Neural progenitor cell (in vitro differentiated cells): ENCODE results near the gene NR1H2. TPM values are rescaled to one million over a fixed set of nuclear protein-coding genes. Genes with fewer than 3 reads are reported as not detected.
"Not testable (repeated sequence)": the region's sequence is repeated elsewhere in the genome, so short reads cannot be mapped to it uniquely, and the experiment has no call there.

Source experiments
- DNase-seq: peaks from one replicate; pipeline ENCODE4 v3.0.0-alpha.2; 2016; ENCODE audit warnings: low spot score
- H2AFZ ChIP-seq: fragments of 200-600 bp; sonication (generic); replicated peaks from 2 replicates; pipeline ENCODE4 v1.6.1; 2016; ENCODE audit warnings: antibody characterized with exemption
- H3F3A ChIP-seq: fragments of 200-600 bp; sonication (generic); 2 replicates; pipeline ENCODE4 v1.6.1; 2016; ENCODE audit warnings: antibody characterized with exemption, low read depth
- H3K27ac ChIP-seq: fragments of 200-600 bp; sonication (generic); 2 replicates; pipeline ENCODE4 v1.5.1; 2016; ENCODE audit warnings: mild to moderate bottlenecking
- H3K27me3 ChIP-seq: fragments of 200-600 bp; sonication (generic); 2 replicates; pipeline ENCODE4 v1.6.1; 2016; ENCODE audit warnings: mild to moderate bottlenecking, moderate library complexity
- H3K36me3 ChIP-seq: fragments of 200-600 bp; sonication (generic); 2 replicates; pipeline ENCODE4 v1.5.1; 2016
- H3K4me1 ChIP-seq: fragments of 200-600 bp; sonication (generic); 2 replicates; pipeline ENCODE4 v1.6.1; 2016; ENCODE audit warnings: mixed run types
- H3K4me2 ChIP-seq: fragments of 200-600 bp; sonication (generic); 2 replicates; pipeline ENCODE4 v1.6.1; 2016
- H3K4me3 ChIP-seq: fragments of 200-600 bp; sonication (generic); 2 replicates; pipeline ENCODE4 v1.5.1; 2016
- H3K79me2 ChIP-seq: fragments of 200-600 bp; sonication (generic); 2 replicates; pipeline ENCODE4 v1.6.1; 2016; ENCODE audit warnings: low read depth
- H3K9ac ChIP-seq: fragments of 200-600 bp; sonication (generic); 2 replicates; pipeline ENCODE4 v1.6.1; 2016
- H3K9me3 ChIP-seq: fragments of 200-600 bp; sonication (generic); 2 replicates; pipeline ENCODE4 v1.5.1; 2016; ENCODE audit warnings: low read depth
- H4K20me1 ChIP-seq: fragments of 200-600 bp; sonication (generic); 2 replicates; pipeline ENCODE4 v1.6.1; 2016; ENCODE audit warnings: low read depth
- H3K27ac Mint-ChIP-seq: 3 replicates; pipeline ENCODE4 v1.8.0; 2021; ENCODE audit warnings: mixed read lengths
- H3K27me3 Mint-ChIP-seq: 2 replicates; pipeline ENCODE4 v1.8.0; 2022; ENCODE audit warnings: low read depth, mild to moderate bottlenecking, inconsistent platforms, moderate library complexity, mixed read lengths; ENCODE audit not compliant: insufficient read depth
- H3K36me3 Mint-ChIP-seq: 3 replicates; pipeline ENCODE4 v1.8.0; 2021; ENCODE audit warnings: mixed read lengths
- H3K4me1 Mint-ChIP-seq: 3 replicates; pipeline ENCODE4 v1.8.0; 2021; ENCODE audit warnings: mixed read lengths
- H3K4me3 Mint-ChIP-seq: 3 replicates; pipeline ENCODE4 v1.8.0; 2021; ENCODE audit warnings: mild to moderate bottlenecking, moderate library complexity, mixed read lengths
- H3K9me3 Mint-ChIP-seq: 3 replicates; pipeline ENCODE4 v1.8.0; 2020; ENCODE audit warnings: mixed read lengths
- EZH2 ChIP-seq: fragments of 200-600 bp; sonication (generic); IDR thresholded peaks from 2 replicates; pipeline ENCODE4 v1.6.1; 2017; ENCODE audit warnings: antibody characterized with exemption, mild to moderate bottlenecking, moderate library complexity
- EZH2phosphoT487 ChIP-seq: fragments of 200-600 bp; sonication (generic); IDR thresholded peaks from 2 replicates; pipeline ENCODE4 v1.6.1; 2017; ENCODE audit warnings: antibody characterized with exemption
- total RNA-seq: library from RNA; depleted of rRNA; stranded (reverse); fragments of >200 nt; gene quantifications from 2 replicates; pipeline ENCODE4 v1.2.3, GENCODE V29; 2015; ENCODE audit warnings: low replicate concordance
- TF ChIP-seq, protein P1 (sequence below): fragments of 200-600 bp; sonication (generic); IDR thresholded peaks from 2 replicates; pipeline ENCODE4 v1.5.1; 2017; ENCODE audit warnings: antibody characterized with exemption, mild to moderate bottlenecking

NR1H2 gene
- total RNA-seq, 1 donor from 2014 or later = 25.4 TPM

GRCh38 chr19:50328224-50328872 is 47.9 kb upstream of the NR1H2 start:
- Histone ChIP-seq H3K9ac (no peak overlapping the region), H3K36me3 (no peaks in the 10 kb centered on the region), H3K27ac (no peak overlapping the region), H3F3A (peaks cover 37% of the 10 kb centered on the region), H4K20me1 (peaks cover 48% of the 10 kb centered on the region), H3K79me2 (peaks cover 16% of the 10 kb centered on the region), H3K4me2 (peak overlapping the region; percentile 82), H2AFZ (no peak overlapping the region), H3K4me1 (peaks cover 13% of the 10 kb centered on the region), H3K27me3 (peaks cover 29% of the 10 kb centered on the region), H3K9me3 (no peaks in the 10 kb centered on the region), H3K4me3 (peak overlapping the region; percentile 47)
- Mint-ChIP-seq H3K4me3 (no peak overlapping the region), H3K27ac (no peak overlapping the region), H3K4me1 (peaks cover 55% of the 10 kb centered on the region), H3K36me3 (no peaks in the 10 kb centered on the region), H3K27me3 (peaks cover 36% of the 10 kb centered on the region), H3K9me3 (no peaks in the 10 kb centered on the region)
- peak; percentile 71 for TF ChIP-seq EZH2
- TF ChIP-seq EZH2phosphoT487 = peak; percentile 53
- TF ChIP-seq, protein P1, sequence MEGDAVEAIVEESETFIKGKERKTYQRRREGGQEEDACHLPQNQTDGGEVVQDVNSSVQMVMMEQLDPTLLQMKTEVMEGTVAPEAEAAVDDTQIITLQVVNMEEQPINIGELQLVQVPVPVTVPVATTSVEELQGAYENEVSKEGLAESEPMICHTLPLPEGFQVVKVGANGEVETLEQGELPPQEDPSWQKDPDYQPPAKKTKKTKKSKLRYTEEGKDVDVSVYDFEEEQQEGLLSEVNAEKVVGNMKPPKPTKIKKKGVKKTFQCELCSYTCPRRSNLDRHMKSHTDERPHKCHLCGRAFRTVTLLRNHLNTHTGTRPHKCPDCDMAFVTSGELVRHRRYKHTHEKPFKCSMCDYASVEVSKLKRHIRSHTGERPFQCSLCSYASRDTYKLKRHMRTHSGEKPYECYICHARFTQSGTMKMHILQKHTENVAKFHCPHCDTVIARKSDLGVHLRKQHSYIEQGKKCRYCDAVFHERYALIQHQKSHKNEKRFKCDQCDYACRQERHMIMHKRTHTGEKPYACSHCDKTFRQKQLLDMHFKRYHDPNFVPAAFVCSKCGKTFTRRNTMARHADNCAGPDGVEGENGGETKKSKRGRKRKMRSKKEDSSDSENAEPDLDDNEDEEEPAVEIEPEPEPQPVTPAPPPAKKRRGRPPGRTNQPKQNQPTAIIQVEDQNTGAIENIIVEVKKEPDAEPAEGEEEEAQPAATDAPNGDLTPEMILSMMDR = peak; percentile 7
- DNase-seq = peak; percentile 55

DNA sequence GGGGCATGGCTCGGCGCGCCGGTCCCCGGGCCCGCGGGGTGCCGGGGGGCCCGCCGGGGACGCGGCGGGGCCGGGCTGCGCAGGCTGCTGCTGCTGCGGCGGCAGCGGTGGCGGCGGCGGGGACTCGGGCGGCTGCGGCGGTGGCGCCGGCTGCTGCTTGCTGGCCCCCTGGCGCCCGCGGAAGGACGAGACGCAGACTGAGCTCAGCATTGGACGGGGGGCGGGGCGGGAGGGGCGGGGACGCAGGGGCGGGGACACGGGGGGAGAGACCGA is 47.4 kb upstream of the NR1H2 start:
- no peak for DNase-seq
- no peak overlapping the region for H3K4me2 ChIP-seq
- TF ChIP-seq EZH2phosphoT487 (no peak), EZH2 (no peak)
- TF ChIP-seq, protein P1 = no peak
- Mint-ChIP-seq H3K4me3 (peak overlapping the region; percentile 94), H3K27ac (no peak overlapping the region), H3K36me3 (no peaks in the 10 kb centered on the region), H3K27me3 (peaks cover 39% of the 10 kb centered on the region), H3K4me1 (peaks cover 59% of the 10 kb centered on the region), H3K9me3 (no peaks in the 10 kb centered on the region)
- H3K27ac ChIP-seq = no peak overlapping the region
- no peaks in the 10 kb centered on the region for H3K9me3 ChIP-seq
- peaks cover 41% of the 10 kb centered on the region for H3F3A ChIP-seq
- no peaks in the 10 kb centered on the region for H3K36me3 ChIP-seq
- H3K79me2 ChIP-seq = peaks cover 16% of the 10 kb centered on the region
- no peak overlapping the region for H3K9ac ChIP-seq
- peaks cover 29% of the 10 kb centered on the region for H3K27me3 ChIP-seq
- peaks cover 48% of the 10 kb centered on the region for H4K20me1 ChIP-seq
- H3K4me3 ChIP-seq = no peak overlapping the region
- peaks cover 13% of the 10 kb centered on the region for H3K4me1 ChIP-seq
- no peak overlapping the region for H2AFZ ChIP-seq

- Histone ChIP-seq H3K79me2 (peaks cover 16% of the 10 kb centered on the region), H3K27me3 (peaks cover 29% of the 10 kb centered on the region), H3K9me3 (no peaks in the 10 kb centered on the region), H3F3A (peaks cover 42% of the 10 kb centered on the region), H2AFZ (no peak within 1 kb of the TSS), H4K20me1 (peaks cover 44% of the 10 kb centered on the region), H3K4me2 (peak within 1 kb of the TSS; percentile 92), H3K4me1 (peaks cover 13% of the 10 kb centered on the region), H3K4me3 (peak within 1 kb of the TSS; percentile 62), H3K9ac (peak within 1 kb of the TSS; percentile 18), H3K36me3 (no peaks in the 10 kb centered on the region), H3K27ac (peak within 1 kb of the TSS; percentile 69)
- Mint-ChIP-seq H3K4me3 (peak within 1 kb of the TSS; percentile 94), H3K4me1 (peaks cover 61% of the 10 kb centered on the region), H3K36me3 (no peaks in the 10 kb centered on the region), H3K9me3 (peaks cover 3% of the 10 kb centered on the region), H3K27me3 (peaks cover 42% of the 10 kb centered on the region), H3K27ac (peak within 1 kb of the TSS; percentile 64)
- peak; percentile 100 for DNase-seq
- TF ChIP-seq EZH2phosphoT487 (no peak), EZH2 (no peak)
- TF ChIP-seq, protein P1 = no peak
Measured at GRCh38 chr19:50329146-50329925, 46.9 kb upstream of the NR1H2 start, which contains the start of gene KCNC3. TSS of gene KCNC3 (minus strand) at chr19:50329377. CDS start at chr19:50329082, 295 bp downstream.

DNA sequence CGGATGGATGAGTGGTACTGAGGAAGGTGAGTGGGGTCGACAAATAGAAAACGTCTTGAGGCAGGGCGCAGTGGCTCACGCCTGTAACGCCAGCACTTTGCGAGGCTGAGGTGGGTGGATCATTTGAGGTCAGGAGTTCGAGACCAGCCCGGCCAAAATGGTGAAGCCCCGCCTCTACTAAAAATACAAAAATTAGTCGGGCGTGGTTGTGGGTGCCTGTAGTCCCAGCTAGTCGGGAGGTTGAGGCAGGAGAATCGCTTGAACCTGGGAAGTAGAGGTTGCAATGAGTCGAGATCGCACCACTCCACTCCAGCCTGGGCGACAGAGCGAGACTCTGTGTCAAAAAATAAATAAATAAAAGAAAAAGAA is 46.3 kb upstream of the NR1H2 start:
- Histone ChIP-seq H3F3A (peaks cover 42% of the 10 kb centered on the region), H3K9ac (peak overlapping the region; percentile 18), H3K4me2 (peak overlapping the region; percentile 92), H3K4me1 (peaks cover 13% of the 10 kb centered on the region), H3K79me2 (peaks cover 16% of the 10 kb centered on the region), H3K4me3 (peak overlapping the region; percentile 62), H3K27me3 (peaks cover 29% of the 10 kb centered on the region), H3K27ac (peak overlapping the region; percentile 69), H4K20me1 (peaks cover 38% of the 10 kb centered on the region)
- not testable (repeated sequence) for H3K36me3 Mint-ChIP-seq, H3K36me3 ChIP-seq, H3K9me3 Mint-ChIP-seq, H3K9me3 ChIP-seq, DNase-seq, H2AFZ ChIP-seq
- H3K4me1 Mint-ChIP-seq = peaks cover 55% of the 10 kb centered on the region
- peaks cover 41% of the 10 kb centered on the region for H3K27me3 Mint-ChIP-seq
- peak overlapping the region; percentile 94 for H3K4me3 Mint-ChIP-seq
- H3K27ac Mint-ChIP-seq = peak overlapping the region; percentile 64
